Umbilical cord (tissue), 2 donors: ENCODE data around the gene PIK3C2G. TPM values are rescaled to one million over a fixed set of nuclear protein-coding genes. Genes with fewer than 3 reads are reported as not detected.

Experiments used
- DNase-seq: peaks from one replicate; pipeline ENCODE4 v3.0.0-alpha.2; 2015; ENCODE audit warnings: low spot score
- total RNA-seq: library from RNA; depleted of rRNA; stranded (reverse); fragments of >200 nt; gene quantifications from one replicate; pipeline ENCODE4 v1.2.3, GENCODE V29; 2014; ENCODE audit warnings: low replicate concordance; ENCODE audit not compliant: insufficient read depth

The PIK3C2G gene
- total RNA-seq, 1 donor from 2014 or later: 8.7 TPM

- no peak for DNase-seq
Observed at GRCh38 chr12:18419311-18419710, 158.0 kb downstream of the PIK3C2G start.

- peak; percentile 31 for DNase-seq
Observed at GRCh38 chr12:18421867-18422266, 160.5 kb downstream of the PIK3C2G start.

GRCh38 chr12:18422871-18423270 is 161.6 kb downstream of the PIK3C2G start:
- DNase-seq: peak; percentile 85

- no peak for DNase-seq
Observed at GRCh38 chr12:18424857-18425256, 163.5 kb downstream of the PIK3C2G start.

GRCh38 chr12:18427520-18427919 is 166.2 kb downstream of the PIK3C2G start:
- no peak for DNase-seq

GRCh38 chr12:18428416-18428815 is 167.1 kb downstream of the PIK3C2G start:
- no peak for DNase-seq

- no peak for DNase-seq
Observed at GRCh38 chr12:18429366-18429765, 168.0 kb downstream of the PIK3C2G start.

GRCh38 chr12:18430425-18431048 is 169.2 kb downstream of the PIK3C2G start:
- DNase-seq: no peak

- DNase-seq: no peak
Observed at GRCh38 chr12:18431771-18432170, 170.5 kb downstream of the PIK3C2G start.

- peak; percentile 27 for DNase-seq
Observed at GRCh38 chr12:18432206-18432605, 170.9 kb downstream of the PIK3C2G start.

- DNase-seq: no peak
Observed at GRCh38 chr12:18436170-18436569, 174.9 kb downstream of the PIK3C2G start.

GRCh38 chr12:18439541-18439940 is 178.2 kb downstream of the PIK3C2G start:
- DNase-seq: no peak

- DNase-seq: no peak
Observed at GRCh38 chr12:18443768-18444437, 182.6 kb downstream of the PIK3C2G start.

- DNase-seq: no peak
Observed at GRCh38 chr12:18446061-18446644, 184.8 kb downstream of the PIK3C2G start.

- DNase-seq: no peak
Observed at GRCh38 chr12:18454330-18454729, 193.0 kb downstream of the PIK3C2G start.

- DNase-seq: no peak
Observed at GRCh38 chr12:18456344-18456743, 195.0 kb downstream of the PIK3C2G start.

- no peak for DNase-seq
Observed at GRCh38 chr12:18457362-18457761, 196.0 kb downstream of the PIK3C2G start.

GRCh38 chr12:18461758-18462157 is 200.4 kb downstream of the PIK3C2G start:
- no peak for DNase-seq

GRCh38 chr12:18462442-18462841 is 201.1 kb downstream of the PIK3C2G start:
- DNase-seq: peak; percentile 14

- no peak for DNase-seq
Observed at GRCh38 chr12:18467620-18468245, 206.4 kb downstream of the PIK3C2G start.

- DNase-seq: no peak
Observed at GRCh38 chr12:18468246-18469075, 207.1 kb downstream of the PIK3C2G start.

GRCh38 chr12:18470251-18470650 is 208.9 kb downstream of the PIK3C2G start:
- DNase-seq: no peak
